Hematopoietic multipotent progenitor cell (in vitro differentiated cells): Measurements from ENCODE around the gene NOSIP. TPM values are rescaled to one million over a fixed set of nuclear protein-coding genes. Genes with fewer than 3 reads are reported as not detected.

Experiments used
- DNase-seq, 3 donors: peaks; one replicate each; pipeline ENCODE4 v3.0.0-alpha.2; 2011 to 2015; ENCODE audit warnings: low read depth in 2 of 3, low spot score in 2 of 3
- total RNA-seq: library from RNA; depleted of rRNA; stranded (reverse); fragments of >200 nt; gene quantifications from one replicate; pipeline ENCODE4 v1.2.3, GENCODE V29; 2012

The NOSIP gene
- total RNA-seq, 1 donor, result 114 TPM

GRCh38 chr19:49594993-49595818, 14.8 kb upstream of the NOSIP start:
- no peak for DNase-seq

- DNase-seq, result no peak
These were observed 14.0 kb upstream of the NOSIP start for GRCh38 chr19:49594157-49594992.

- DNase-seq, result peak in 2 of 3 donors; percentile 92 to 94
These were observed 13.1 kb upstream of the NOSIP start for GRCh38 chr19:49593233-49594113.

GRCh38 chr19:49592486-49593232, 12.3 kb upstream of the NOSIP start:
- no peak for DNase-seq

- peak in 2 of 3 donors; percentile 36 to 40 for DNase-seq
These were observed 11.6 kb upstream of the NOSIP start for GRCh38 chr19:49591731-49592485.

- DNase-seq, result peak in 2 of 3 donors; percentile 77 to 83
These were observed 10.8 kb upstream of the NOSIP start, which contains the start of gene PRR12 for GRCh38 chr19:49590971-49591730. TSS of gene PRR12 (plus strand) at chr19:49591182. CDS start at chr19:49591655, 473 bp downstream.

- DNase-seq, result peak; percentile 85 to 98 (median 97)
These were observed 10.0 kb upstream of the NOSIP start for GRCh38 chr19:49590071-49590970.

- peak in 1 of 3 donors; percentile 6 for DNase-seq
These were observed 9.1 kb upstream of the NOSIP start for GRCh38 chr19:49589502-49589905.

GRCh38 chr19:49588365-49589122, 8.2 kb upstream of the NOSIP start:
- no peak for DNase-seq

- no peak for DNase-seq
These were observed 6.9 kb upstream of the NOSIP start for GRCh38 chr19:49587227-49587626.

- no peak for DNase-seq
These were observed 4.7 kb upstream of the NOSIP start for GRCh38 chr19:49585023-49585422.

- no peak for DNase-seq
These were observed 2.9 kb upstream of the NOSIP start for GRCh38 chr19:49583239-49583638.

GRCh38 chr19:49581007-49581508, 702 bp upstream of the NOSIP start, which contains the start of gene PRRG2:
TSS of gene PRRG2 (plus strand) at chr19:49581316. CDS start at chr19:49583220, 1,904 bp downstream.
- no peak for DNase-seq

GRCh38 chr19:49579947-49580263, 451 bp downstream of the NOSIP start:
- no peak for DNase-seq

- no peak for DNase-seq
These were observed 1.2 kb downstream of the NOSIP start for GRCh38 chr19:49579193-49579592.

- no peak for DNase-seq
These were observed 6.1 kb downstream of the NOSIP start for GRCh38 chr19:49574206-49574755.
